Loucy (cell line): ENCODE measurements around the gene THAP10.

Experiments used
- CTCF ChIP-seq: fragments of 200-600 bp; sonication (generic); conservative IDR thresholded peaks from 2 replicates; pipeline ENCODE4 v1.5.1; 2014; ENCODE audit warnings: mild to moderate bottlenecking, antibody characterized with exemption, low read length
- EZH2phosphoT487 ChIP-seq: fragments of 200-600 bp; IDR thresholded peaks from 2 replicates; pipeline ENCODE4 v1.6.1; 2018; ENCODE audit warnings: antibody characterized with exemption, mild to moderate bottlenecking, moderate library complexity, borderline replicate concordance

GRCh38 chr15:70906842-70907241 lies 14.6 kb upstream of the THAP10 start:
- TF ChIP-seq CTCF (no peak), EZH2phosphoT487 (no peak)
